ENCODE data around the gene BUD31.

BUD31 gene

GRCh38 chr7:99455874-99456273, 47.1 kb downstream of the BUD31 start:
- no peak overlapping the region for H3K4me3 ChIP-seq (ENCODE audit: low read depth, low read length)
- ChIA-PET CTCF (no interaction called here), POLR2A (interaction anchor here (0.9 kb wide), 1 partner anchor 9 kb away, joined by 4 read pairs; no protein-coding TSS in a partner anchor)
- TF ChIP-seq, protein P1, sequence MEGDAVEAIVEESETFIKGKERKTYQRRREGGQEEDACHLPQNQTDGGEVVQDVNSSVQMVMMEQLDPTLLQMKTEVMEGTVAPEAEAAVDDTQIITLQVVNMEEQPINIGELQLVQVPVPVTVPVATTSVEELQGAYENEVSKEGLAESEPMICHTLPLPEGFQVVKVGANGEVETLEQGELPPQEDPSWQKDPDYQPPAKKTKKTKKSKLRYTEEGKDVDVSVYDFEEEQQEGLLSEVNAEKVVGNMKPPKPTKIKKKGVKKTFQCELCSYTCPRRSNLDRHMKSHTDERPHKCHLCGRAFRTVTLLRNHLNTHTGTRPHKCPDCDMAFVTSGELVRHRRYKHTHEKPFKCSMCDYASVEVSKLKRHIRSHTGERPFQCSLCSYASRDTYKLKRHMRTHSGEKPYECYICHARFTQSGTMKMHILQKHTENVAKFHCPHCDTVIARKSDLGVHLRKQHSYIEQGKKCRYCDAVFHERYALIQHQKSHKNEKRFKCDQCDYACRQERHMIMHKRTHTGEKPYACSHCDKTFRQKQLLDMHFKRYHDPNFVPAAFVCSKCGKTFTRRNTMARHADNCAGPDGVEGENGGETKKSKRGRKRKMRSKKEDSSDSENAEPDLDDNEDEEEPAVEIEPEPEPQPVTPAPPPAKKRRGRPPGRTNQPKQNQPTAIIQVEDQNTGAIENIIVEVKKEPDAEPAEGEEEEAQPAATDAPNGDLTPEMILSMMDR (IDR thresholded peaks at IDR 0.05; ENCODE audit: insufficient read depth, low read length, missing control alignments) = no peak
- no peak for DNase-seq (ENCODE audit: low read depth, low spot score)

GRCh38 chr7:99456288-99456687, 47.5 kb downstream of the BUD31 start:
- TF ChIP-seq, protein P1 (IDR thresholded peaks at IDR 0.05; ENCODE audit: insufficient read depth, low read length, missing control alignments) = no peak
- POLR2A ChIA-PET = interaction anchor here (0.9 to 1.0 kb wide), 2 partner anchors 9 to 12 kb away, joined by 3 to 4 read pairs; no protein-coding TSS in a partner anchor
- DNase-seq (ENCODE audit: low read depth, low spot score) = no peak
- H3K4me3 ChIP-seq (ENCODE audit: low read depth, low read length) = no peak overlapping the region
- CTCF ChIA-PET = no interaction called here

- no peak for DNase-seq (ENCODE audit: low read depth, low spot score)
- no peak overlapping the region for H3K4me3 ChIP-seq (ENCODE audit: low read depth, low read length)
- ChIA-PET CTCF (interaction anchor here (0.8 kb wide), 1 partner anchor 9 kb away, joined by 3 read pairs; no protein-coding TSS in a partner anchor), POLR2A (interaction anchor here (1.0 kb wide), 1 partner anchor 11 kb away, joined by 3 read pairs; no protein-coding TSS in a partner anchor)
- TF ChIP-seq, protein P1 (IDR thresholded peaks at IDR 0.05; ENCODE audit: insufficient read depth, low read length, missing control alignments) = no peak
These were observed 48.4 kb downstream of the BUD31 start for GRCh38 chr7:99457050-99457649.

- POLR2A ChIA-PET = no interaction called here
- TF ChIP-seq, protein P1 (IDR thresholded peaks at IDR 0.05; ENCODE audit: insufficient read depth, low read length, missing control alignments) = no peak
- no peak overlapping the region for H3K4me3 ChIP-seq (ENCODE audit: low read depth, low read length)
- CTCF ChIA-PET = no interaction called here
- no peak for DNase-seq (ENCODE audit: low read depth, low spot score)
These were observed 49.1 kb downstream of the BUD31 start for GRCh38 chr7:99457650-99458493.

DNA sequence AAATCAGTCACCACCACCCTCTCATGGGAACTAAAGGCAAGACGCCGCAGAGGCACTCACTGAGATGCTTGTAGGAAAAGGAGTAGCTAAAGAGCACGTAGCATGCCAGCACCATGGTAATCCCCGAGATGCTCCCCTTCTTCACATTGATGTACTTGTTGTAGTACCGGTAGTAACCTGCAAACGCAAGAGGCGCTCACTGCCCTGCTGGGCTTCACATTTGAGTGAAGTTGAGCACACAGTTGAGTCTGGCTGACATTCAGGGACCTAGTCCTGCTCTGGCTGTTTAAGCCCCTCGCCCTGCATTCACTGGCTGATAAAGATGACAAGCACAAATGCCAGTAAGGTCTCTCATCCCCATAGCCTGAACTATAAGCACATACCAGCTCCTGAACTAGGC, 50.3 kb downstream of the BUD31 start:
- no peak for DNase-seq (ENCODE audit: low read depth, low spot score)
- TF ChIP-seq, protein P1 (IDR thresholded peaks at IDR 0.05; ENCODE audit: insufficient read depth, low read length, missing control alignments) = no peak
- no peak overlapping the region for H3K4me3 ChIP-seq (ENCODE audit: low read depth, low read length)
- ChIA-PET POLR2A (interaction anchor here (1.0 kb wide), 1 partner anchor 44 kb away, joined by 3 read pairs; no protein-coding TSS in a partner anchor), CTCF (interaction anchor here (2.3 kb wide), 1 partner anchor 15 kb away, joined by 9 read pairs; no protein-coding TSS in a partner anchor)

DNA sequence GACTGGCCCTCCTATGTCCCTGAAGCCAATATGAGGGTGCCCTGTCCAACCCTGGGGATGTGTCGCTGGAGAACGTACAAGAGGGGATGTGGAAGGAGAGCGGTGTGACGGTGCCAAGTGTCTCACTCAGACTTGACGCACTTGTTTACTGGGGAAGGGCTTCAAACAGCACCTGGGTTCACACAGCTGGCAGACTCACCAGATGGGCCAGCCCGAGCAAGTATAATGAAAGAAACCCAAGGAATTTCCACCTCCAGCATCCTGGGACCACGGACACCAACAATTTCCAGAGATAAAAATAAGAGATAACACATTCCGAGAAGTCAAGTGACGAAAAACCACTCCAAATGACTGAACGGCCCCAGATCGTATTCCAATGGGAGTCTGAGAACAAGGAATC, 51.9 kb downstream of the BUD31 start:
- ChIA-PET CTCF (interaction anchor here (2.3 kb wide), 1 partner anchor 17 kb away, joined by 9 read pairs; no protein-coding TSS in a partner anchor), POLR2A (interaction anchor here (1.0 kb wide), 1 partner anchor 11 kb away, joined by 4 read pairs; no protein-coding TSS in a partner anchor)
- no peak overlapping the region for H3K4me3 ChIP-seq (ENCODE audit: low read depth, low read length)
- DNase-seq (ENCODE audit: low read depth, low spot score) = no peak
- TF ChIP-seq, protein P1 (IDR thresholded peaks at IDR 0.05; ENCODE audit: insufficient read depth, low read length, missing control alignments) = no peak
